WTC11 (cell line): ENCODE measurements around the gene CHIT1. TPM values are rescaled to one million over a fixed set of nuclear protein-coding genes. Genes with fewer than 3 reads are reported as not detected.

Experiments
- ATF1 ChIP-seq: sonication (generic); formaldehyde crosslinking; IDR thresholded peaks from 2 replicates; pipeline ENCODE4 v1.8.1; 2023; ENCODE audit warnings: mild to moderate bottlenecking, moderate library complexity, missing genetic modification reagents
- ATF6 ChIP-seq: sonication (generic); formaldehyde crosslinking; IDR thresholded peaks from 2 replicates; pipeline ENCODE4 v1.8.1; 2023; ENCODE audit warnings: mild to moderate bottlenecking, missing genetic modification reagents
- CBFB ChIP-seq: sonication (generic); formaldehyde crosslinking; IDR thresholded peaks from 2 replicates; pipeline ENCODE4 v1.8.1; 2022; ENCODE audit warnings: mild to moderate bottlenecking, low read depth, missing genetic modification reagents
- CREM ChIP-seq: sonication (generic); formaldehyde crosslinking; IDR thresholded peaks from 2 replicates; pipeline ENCODE4 v1.8.1; 2022; ENCODE audit warnings: mild to moderate bottlenecking, missing genetic modification reagents, moderate library complexity
- CTCF ChIP-seq: fragments of 200-600 bp; IDR thresholded peaks from 2 replicates; pipeline ENCODE4 v1.8.0; 2022; ENCODE audit warnings: antibody characterized with exemption
- ESRRA ChIP-seq: sonication (generic); formaldehyde crosslinking; IDR thresholded peaks from 2 replicates; pipeline ENCODE4 v1.8.1; 2022; ENCODE audit warnings: mild to moderate bottlenecking, missing genetic modification reagents, borderline replicate concordance
- ETV6 ChIP-seq: sonication (generic); formaldehyde crosslinking; IDR thresholded peaks from 2 replicates; pipeline ENCODE4 v1.8.1; 2022; ENCODE audit warnings: mild to moderate bottlenecking, missing genetic modification reagents
- GRHL2 ChIP-seq: fragments of 250-450 bp; sonication (Bioruptor Pico); IDR thresholded peaks from 2 replicates; pipeline ENCODE4 v1.8.0; 2022; ENCODE audit warnings: mild to moderate bottlenecking, moderate library complexity; ENCODE audit not compliant: insufficient replicate concordance, severe bottlenecking
- GTF2I ChIP-seq: fragments of 250-450 bp; sonication (Bioruptor Pico); conservative IDR thresholded peaks from 2 replicates; pipeline ENCODE4 v1.4.0; 2021; ENCODE audit warnings: mild to moderate bottlenecking
- MXD4 ChIP-seq: fragments of 250-450 bp; sonication (Bioruptor Pico); IDR thresholded peaks from 2 replicates; pipeline ENCODE4 v1.8.0; 2021; ENCODE audit warnings: mild to moderate bottlenecking, moderate library complexity, borderline replicate concordance
- NFE2L1 ChIP-seq: sonication (generic); formaldehyde crosslinking; IDR thresholded peaks from 2 replicates; pipeline ENCODE4 v1.8.1; 2023; ENCODE audit warnings: missing genetic modification reagents
- NR1H2 ChIP-seq: sonication (generic); formaldehyde crosslinking; IDR thresholded peaks from 2 replicates; pipeline ENCODE4 v1.9.0; 2021; ENCODE audit warnings: mild to moderate bottlenecking, moderate library complexity, missing genetic modification reagents
- PRRX2 ChIP-seq: fragments of 250-450 bp; sonication (Bioruptor Pico); IDR thresholded peaks from 2 replicates; pipeline ENCODE4 v1.8.0; 2021; ENCODE audit warnings: mild to moderate bottlenecking
- RELA ChIP-seq: sonication (generic); formaldehyde crosslinking; IDR thresholded peaks from 2 replicates; pipeline ENCODE4 v1.8.1; 2022; ENCODE audit warnings: missing genetic modification reagents, mild to moderate bottlenecking, borderline replicate concordance
- RORB ChIP-seq: fragments of 250-450 bp; sonication (Bioruptor Pico); IDR thresholded peaks from 2 replicates; pipeline ENCODE4 v1.9.0; 2021; ENCODE audit warnings: mild to moderate bottlenecking
- SP1 ChIP-seq: sonication (generic); formaldehyde crosslinking; conservative IDR thresholded peaks from 2 replicates; pipeline ENCODE4 v1.8.1; 2022; ENCODE audit warnings: missing genetic modification reagents
- TCF7 ChIP-seq: sonication (generic); formaldehyde crosslinking; IDR thresholded peaks from 2 replicates; pipeline ENCODE4 v1.8.0; 2022; ENCODE audit warnings: mild to moderate bottlenecking, low read depth, missing genetic modification reagents, moderate library complexity
- TEAD1 ChIP-seq: sonication (generic); formaldehyde crosslinking; IDR thresholded peaks from 2 replicates; pipeline ENCODE4 v1.8.0; 2022; ENCODE audit warnings: mild to moderate bottlenecking, missing genetic modification reagents
- ZBTB43 ChIP-seq: sonication (generic); formaldehyde crosslinking; IDR thresholded peaks from 2 replicates; pipeline ENCODE4 v1.8.1; 2023; ENCODE audit warnings: mild to moderate bottlenecking, missing genetic modification reagents
- ZNF121 ChIP-seq: sonication (generic); formaldehyde crosslinking; IDR thresholded peaks from 2 replicates; pipeline ENCODE4 v1.8.0; 2023; ENCODE audit warnings: missing genetic modification reagents
- ZNF396 ChIP-seq: fragments of 250-450 bp; sonication (Bioruptor Pico); IDR thresholded peaks from 2 replicates; pipeline ENCODE4 v1.8.0; 2021; ENCODE audit warnings: mild to moderate bottlenecking, moderate library complexity, borderline replicate concordance
- total RNA-seq: library from RNA; stranded (reverse); gene quantifications from 3 replicates; pipeline ENCODE4 v1.2.3, GENCODE V29; 2021
- TF ChIP-seq, protein P1 (sequence below): sonication (generic); formaldehyde crosslinking; IDR thresholded peaks from 2 replicates; pipeline ENCODE4 v1.8.0; 2023; ENCODE audit warnings: mild to moderate bottlenecking, missing genetic modification reagents
- TF ChIP-seq, protein P2 (sequence below): sonication (generic); formaldehyde crosslinking; conservative IDR thresholded peaks from 2 replicates; pipeline ENCODE4 v1.8.1; 2022; ENCODE audit warnings: mild to moderate bottlenecking, missing genetic modification reagents
- TF ChIP-seq, protein P3 (sequence below): sonication (generic); formaldehyde crosslinking; IDR thresholded peaks from 2 replicates; pipeline ENCODE4 v1.8.1; 2022; ENCODE audit warnings: missing genetic modification reagents, borderline replicate concordance
- TF ChIP-seq, protein P4 (sequence below): sonication (generic); formaldehyde crosslinking; IDR thresholded peaks from 2 replicates; pipeline ENCODE4 v1.8.0; 2022; ENCODE audit warnings: mild to moderate bottlenecking, missing genetic modification reagents
- TF ChIP-seq, protein P5 (sequence below): fragments of 250-450 bp; sonication (Bioruptor Pico); IDR thresholded peaks from 2 replicates; pipeline ENCODE4 v2.1.2; 2022; ENCODE audit warnings: mild to moderate bottlenecking, moderate library complexity
- TF ChIP-seq, protein P6 (sequence below): sonication (generic); formaldehyde crosslinking; IDR thresholded peaks from 2 replicates; pipeline ENCODE4 v1.8.1; 2022; ENCODE audit warnings: low read depth, missing genetic modification reagents, borderline replicate concordance

CHIT1 gene
- total RNA-seq, 1 experiment from 2014 or later: 0.15 TPM

GRCh38 chr1:203219934-203220333, 9.5 kb downstream of the CHIT1 start (continued):
- TF ChIP-seq, protein P1, sequence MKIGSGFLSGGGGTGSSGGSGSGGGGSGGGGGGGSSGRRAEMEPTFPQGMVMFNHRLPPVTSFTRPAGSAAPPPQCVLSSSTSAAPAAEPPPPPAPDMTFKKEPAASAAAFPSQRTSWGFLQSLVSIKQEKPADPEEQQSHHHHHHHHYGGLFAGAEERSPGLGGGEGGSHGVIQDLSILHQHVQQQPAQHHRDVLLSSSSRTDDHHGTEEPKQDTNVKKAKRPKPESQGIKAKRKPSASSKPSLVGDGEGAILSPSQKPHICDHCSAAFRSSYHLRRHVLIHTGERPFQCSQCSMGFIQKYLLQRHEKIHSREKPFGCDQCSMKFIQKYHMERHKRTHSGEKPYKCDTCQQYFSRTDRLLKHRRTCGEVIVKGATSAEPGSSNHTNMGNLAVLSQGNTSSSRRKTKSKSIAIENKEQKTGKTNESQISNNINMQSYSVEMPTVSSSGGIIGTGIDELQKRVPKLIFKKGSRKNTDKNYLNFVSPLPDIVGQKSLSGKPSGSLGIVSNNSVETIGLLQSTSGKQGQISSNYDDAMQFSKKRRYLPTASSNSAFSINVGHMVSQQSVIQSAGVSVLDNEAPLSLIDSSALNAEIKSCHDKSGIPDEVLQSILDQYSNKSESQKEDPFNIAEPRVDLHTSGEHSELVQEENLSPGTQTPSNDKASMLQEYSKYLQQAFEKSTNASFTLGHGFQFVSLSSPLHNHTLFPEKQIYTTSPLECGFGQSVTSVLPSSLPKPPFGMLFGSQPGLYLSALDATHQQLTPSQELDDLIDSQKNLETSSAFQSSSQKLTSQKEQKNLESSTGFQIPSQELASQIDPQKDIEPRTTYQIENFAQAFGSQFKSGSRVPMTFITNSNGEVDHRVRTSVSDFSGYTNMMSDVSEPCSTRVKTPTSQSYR: no peak
- TF ChIP-seq, protein P2, sequence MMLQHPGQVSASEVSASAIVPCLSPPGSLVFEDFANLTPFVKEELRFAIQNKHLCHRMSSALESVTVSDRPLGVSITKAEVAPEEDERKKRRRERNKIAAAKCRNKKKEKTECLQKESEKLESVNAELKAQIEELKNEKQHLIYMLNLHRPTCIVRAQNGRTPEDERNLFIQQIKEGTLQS (CRISPR knock-in tag): no peak
- no peak for TF ChIP-seq RELA
- TF ChIP-seq RORB (CRISPR knock-in tag): no peak
- no peak for TF ChIP-seq TCF7 (CRISPR knock-in tag)
- TF ChIP-seq ZNF396 (CRISPR knock-in tag): no peak
- TF ChIP-seq CTCF: no peak
- 0 out of 2 replicates have a peak, but pooled peaks have one; percentile 61 for TF ChIP-seq ESRRA (CRISPR knock-in tag)
- TF ChIP-seq ATF1 (CRISPR knock-in tag): no peak
- no peak for TF ChIP-seq ETV6 (CRISPR knock-in tag)
- TF ChIP-seq GTF2I (CRISPR knock-in tag): no peak
- no peak for TF ChIP-seq NR1H2
- TF ChIP-seq, protein P3, sequence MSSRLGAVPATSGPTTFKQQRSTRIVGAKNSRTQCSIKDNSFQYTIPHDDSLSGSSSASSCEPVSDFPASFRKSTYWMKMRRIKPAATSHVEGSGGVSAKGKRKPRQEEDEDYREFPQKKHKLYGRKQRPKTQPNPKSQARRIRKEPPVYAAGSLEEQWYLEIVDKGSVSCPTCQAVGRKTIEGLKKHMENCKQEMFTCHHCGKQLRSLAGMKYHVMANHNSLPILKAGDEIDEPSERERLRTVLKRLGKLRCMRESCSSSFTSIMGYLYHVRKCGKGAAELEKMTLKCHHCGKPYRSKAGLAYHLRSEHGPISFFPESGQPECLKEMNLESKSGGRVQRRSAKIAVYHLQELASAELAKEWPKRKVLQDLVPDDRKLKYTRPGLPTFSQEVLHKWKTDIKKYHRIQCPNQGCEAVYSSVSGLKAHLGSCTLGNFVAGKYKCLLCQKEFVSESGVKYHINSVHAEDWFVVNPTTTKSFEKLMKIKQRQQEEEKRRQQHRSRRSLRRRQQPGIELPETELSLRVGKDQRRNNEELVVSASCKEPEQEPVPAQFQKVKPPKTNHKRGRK: no peak
- no peak for TF ChIP-seq ZNF121 (CRISPR knock-in tag)
- no peak for TF ChIP-seq ZBTB43
- TF ChIP-seq, protein P4, sequence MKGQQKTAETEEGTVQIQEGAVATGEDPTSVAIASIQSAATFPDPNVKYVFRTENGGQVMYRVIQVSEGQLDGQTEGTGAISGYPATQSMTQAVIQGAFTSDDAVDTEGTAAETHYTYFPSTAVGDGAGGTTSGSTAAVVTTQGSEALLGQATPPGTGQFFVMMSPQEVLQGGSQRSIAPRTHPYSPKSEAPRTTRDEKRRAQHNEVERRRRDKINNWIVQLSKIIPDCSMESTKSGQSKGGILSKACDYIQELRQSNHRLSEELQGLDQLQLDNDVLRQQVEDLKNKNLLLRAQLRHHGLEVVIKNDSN (CRISPR knock-in tag): no peak
- TF ChIP-seq, protein P5, sequence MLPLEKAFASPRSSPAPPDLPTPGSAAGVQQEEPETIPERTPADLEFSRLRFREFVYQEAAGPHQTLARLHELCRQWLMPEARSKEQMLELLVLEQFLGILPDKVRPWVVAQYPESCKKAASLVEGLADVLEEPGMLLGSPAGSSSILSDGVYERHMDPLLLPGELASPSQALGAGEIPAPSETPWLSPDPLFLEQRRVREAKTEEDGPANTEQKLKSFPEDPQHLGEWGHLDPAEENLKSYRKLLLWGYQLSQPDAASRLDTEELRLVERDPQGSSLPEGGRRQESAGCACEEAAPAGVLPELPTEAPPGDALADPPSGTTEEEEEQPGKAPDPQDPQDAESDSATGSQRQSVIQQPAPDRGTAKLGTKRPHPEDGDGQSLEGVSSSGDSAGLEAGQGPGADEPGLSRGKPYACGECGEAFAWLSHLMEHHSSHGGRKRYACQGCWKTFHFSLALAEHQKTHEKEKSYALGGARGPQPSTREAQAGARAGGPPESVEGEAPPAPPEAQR: no peak
- no peak for TF ChIP-seq MXD4 (CRISPR knock-in tag)
- no peak for TF ChIP-seq ATF6
- TF ChIP-seq SP1 (CRISPR knock-in tag): no peak
- no peak for TF ChIP-seq CREM
- no peak for TF ChIP-seq PRRX2
- TF ChIP-seq TEAD1 (CRISPR knock-in tag): 0 out of 2 replicates have a peak, but pooled peaks have one; percentile 32
- TF ChIP-seq NFE2L1 (CRISPR knock-in tag): no peak; the same call in 1 of the 2 replicates
- TF ChIP-seq, protein P6, sequence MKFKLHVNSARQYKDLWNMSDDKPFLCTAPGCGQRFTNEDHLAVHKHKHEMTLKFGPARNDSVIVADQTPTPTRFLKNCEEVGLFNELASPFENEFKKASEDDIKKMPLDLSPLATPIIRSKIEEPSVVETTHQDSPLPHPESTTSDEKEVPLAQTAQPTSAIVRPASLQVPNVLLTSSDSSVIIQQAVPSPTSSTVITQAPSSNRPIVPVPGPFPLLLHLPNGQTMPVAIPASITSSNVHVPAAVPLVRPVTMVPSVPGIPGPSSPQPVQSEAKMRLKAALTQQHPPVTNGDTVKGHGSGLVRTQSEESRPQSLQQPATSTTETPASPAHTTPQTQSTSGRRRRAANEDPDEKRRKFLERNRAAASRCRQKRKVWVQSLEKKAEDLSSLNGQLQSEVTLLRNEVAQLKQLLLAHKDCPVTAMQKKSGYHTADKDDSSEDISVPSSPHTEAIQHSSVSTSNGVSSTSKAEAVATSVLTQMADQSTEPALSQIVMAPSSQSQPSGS (CRISPR knock-in tag): no peak
- no peak for TF ChIP-seq CBFB (CRISPR knock-in tag)
- no peak for TF ChIP-seq GRHL2
